Stimulated activated CD8-positive, alpha-beta memory T cell treated with anti-CD3 and anti-CD28 coated beads, Interleukin-7, amount 100 ng/mL, for 4 hours (primary cell): ENCODE results near the gene BPIFB6.
"Not testable (repeated sequence)": the region's sequence is repeated elsewhere in the genome, so short reads cannot be mapped to it uniquely, and the experiment has no call there.

ENCODE experiments used
- DNase-seq, 2 donors: peaks; one replicate each; pipeline ENCODE4 v3.0.0-alpha.2; 2020; ENCODE audit warnings: low read depth in 2 of 2

The BPIFB6 gene

GRCh38 chr20:33030569-33030968 lies 879 bp upstream of the BPIFB6 start:
- DNase-seq: no peak

DNA sequence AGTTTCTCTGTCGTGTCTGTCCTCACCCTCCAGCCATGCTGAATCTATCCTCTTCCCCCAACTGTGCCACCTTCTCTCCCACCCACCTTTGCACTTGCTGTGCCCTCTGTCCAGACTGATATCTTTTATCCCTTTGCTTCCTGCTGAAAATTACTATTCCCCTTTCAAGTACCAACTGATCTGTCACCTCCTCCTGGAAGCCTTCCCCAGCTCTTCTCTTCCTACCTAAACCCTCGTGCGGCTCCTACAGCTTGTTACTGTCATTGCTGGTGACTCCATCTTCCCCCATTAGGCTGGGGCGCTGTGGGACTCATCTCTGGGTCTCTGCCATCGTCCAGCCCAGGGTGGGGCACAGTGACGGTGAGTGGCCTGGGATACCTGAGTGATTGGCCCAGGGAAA lies 1.1 kb downstream of the BPIFB6 start:
- no peak for DNase-seq

- no peak for DNase-seq
Measured at GRCh38 chr20:33033381-33033780, 1.9 kb downstream of the BPIFB6 start.

GRCh38 chr20:33034115-33034514 lies 2.7 kb downstream of the BPIFB6 start:
- no peak for DNase-seq

DNA sequence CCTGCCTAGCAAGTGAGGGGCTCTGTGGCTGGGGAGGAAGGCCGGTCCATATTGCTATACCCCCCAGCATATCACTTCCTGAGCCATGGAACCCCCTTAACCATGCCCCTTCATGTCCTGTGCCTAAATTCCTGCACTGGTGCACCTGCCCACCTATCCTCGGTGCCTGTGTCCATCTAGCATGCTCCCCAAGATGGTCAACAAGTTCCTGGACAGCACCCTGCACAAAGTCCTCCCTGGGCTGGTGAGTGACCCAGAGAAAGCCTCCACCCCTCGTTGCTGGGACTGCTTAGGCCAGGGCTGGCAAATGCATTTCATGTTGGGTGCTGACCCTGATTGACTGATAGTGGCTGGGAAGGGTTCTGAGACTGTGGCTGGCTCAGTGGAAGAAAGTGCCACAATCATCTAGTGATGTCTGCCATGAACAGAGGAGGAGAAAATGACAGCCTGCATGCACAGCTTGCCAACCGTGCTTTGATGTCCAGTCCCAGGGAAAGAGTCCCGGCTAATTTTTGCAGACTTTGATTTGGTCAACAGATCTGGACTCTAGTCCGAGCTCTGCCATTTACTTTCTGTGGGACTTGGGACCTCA lies 3.5 kb downstream of the BPIFB6 start:
- DNase-seq: no peak

DNA sequence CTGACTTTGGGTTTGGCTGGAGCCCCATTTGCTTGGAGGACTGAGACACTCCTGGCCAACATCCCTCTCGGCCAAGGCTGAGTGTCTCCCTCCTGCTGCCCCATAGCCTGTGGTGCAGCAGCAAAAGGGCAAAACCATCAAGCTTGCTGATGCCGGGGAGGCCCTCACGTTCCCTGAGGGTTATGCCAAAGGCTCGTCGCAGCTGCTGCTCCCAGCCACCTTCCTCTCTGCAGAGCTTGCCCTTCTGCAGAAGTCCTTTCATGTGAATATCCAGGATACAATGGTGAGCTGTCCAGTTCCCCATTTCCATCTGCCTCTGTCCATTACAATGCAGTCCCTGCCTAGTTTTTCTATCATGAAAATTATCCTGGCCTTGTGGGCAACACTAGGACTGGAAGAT lies 6.0 kb downstream of the BPIFB6 start:
- no peak for DNase-seq

GRCh38 chr20:33038243-33038642 lies 6.8 kb downstream of the BPIFB6 start:
- DNase-seq: no peak

GRCh38 chr20:33042430-33042829 lies 11.0 kb downstream of the BPIFB6 start:
- DNase-seq: no peak

- DNase-seq: no peak
Measured at GRCh38 chr20:33042983-33043730, 11.7 kb downstream of the BPIFB6 start.

DNA sequence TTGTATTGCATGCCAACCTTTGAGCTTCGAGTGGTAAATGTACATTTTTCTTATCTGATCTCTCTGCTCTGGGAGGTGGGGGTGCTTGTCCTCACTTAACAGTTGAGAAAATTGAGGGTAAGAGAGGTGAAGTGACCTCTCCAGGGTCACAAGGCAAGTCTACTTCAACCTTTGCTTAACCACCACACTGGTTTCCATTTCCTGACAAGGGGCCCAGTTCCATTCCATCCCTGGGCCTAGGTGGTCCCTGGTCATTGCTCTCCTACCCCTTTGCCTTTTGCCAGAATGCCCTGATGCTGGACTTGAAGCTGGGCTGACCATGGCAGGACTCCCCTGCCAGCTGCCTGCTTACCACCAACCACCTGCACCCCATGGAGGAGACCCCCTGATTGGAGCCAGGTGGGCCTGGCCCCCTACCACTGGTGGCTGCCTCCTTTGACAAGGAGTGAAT lies 12.3 kb downstream of the BPIFB6 start:
- DNase-seq: no peak

GRCh38 chr20:33045129-33045721 lies 13.8 kb downstream of the BPIFB6 start:
- DNase-seq: not testable (repeated sequence)

DNA sequence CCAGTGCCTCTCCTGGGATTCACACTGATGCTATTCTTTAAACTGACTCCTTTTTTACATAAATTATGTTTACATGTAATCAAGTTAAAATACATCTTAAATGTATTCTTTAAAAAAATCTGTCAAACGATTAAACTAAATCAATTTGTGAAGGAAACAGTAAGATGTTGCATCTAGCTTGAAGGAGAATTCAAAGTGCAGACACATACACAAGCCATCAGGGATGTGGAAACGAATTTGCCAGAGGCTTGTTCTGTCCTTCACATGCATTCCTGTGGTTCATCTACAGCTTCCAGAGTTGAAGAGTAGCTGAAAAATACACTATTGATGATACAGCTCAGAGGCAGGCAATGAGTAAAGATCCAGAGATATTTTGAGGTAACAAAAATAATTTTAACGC lies 15.0 kb downstream of the BPIFB6 start:
- DNase-seq: no peak

GRCh38 chr20:33051333-33051732 lies 19.9 kb downstream of the BPIFB6 start:
- no peak for DNase-seq

GRCh38 chr20:33053291-33054106 lies 22.1 kb downstream of the BPIFB6 start, which contains the start of gene BPIFB3:
TSS of gene BPIFB3 (plus strand) at chr20:33053903. CDS start at chr20:33055436, 1,533 bp downstream.
- DNase-seq: no peak

DNA sequence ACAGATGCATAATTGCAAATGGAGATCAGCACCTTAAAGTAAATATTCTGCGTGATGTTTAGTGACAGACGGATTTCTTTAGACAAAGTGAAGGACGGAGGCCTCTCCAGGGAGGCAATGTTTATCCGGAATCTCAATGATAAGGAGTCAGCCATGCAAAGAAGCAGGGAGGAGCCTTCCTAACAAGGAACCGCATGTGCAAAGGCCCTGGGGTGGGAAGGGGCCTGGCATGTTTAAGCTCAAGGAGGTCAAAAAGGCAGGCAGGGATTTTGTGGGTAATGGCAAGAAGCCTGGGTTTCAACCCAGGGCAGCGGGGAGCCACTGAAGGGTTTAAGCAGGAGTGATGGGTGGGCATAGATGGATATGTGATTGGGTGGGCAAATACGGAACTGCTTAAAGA lies 22.9 kb downstream of the BPIFB6 start:
- DNase-seq: no peak

GRCh38 chr20:33054791-33055190 lies 23.3 kb downstream of the BPIFB6 start:
- no peak for DNase-seq

- no peak for DNase-seq
Measured at GRCh38 chr20:33059136-33059535, 27.7 kb downstream of the BPIFB6 start.

DNA sequence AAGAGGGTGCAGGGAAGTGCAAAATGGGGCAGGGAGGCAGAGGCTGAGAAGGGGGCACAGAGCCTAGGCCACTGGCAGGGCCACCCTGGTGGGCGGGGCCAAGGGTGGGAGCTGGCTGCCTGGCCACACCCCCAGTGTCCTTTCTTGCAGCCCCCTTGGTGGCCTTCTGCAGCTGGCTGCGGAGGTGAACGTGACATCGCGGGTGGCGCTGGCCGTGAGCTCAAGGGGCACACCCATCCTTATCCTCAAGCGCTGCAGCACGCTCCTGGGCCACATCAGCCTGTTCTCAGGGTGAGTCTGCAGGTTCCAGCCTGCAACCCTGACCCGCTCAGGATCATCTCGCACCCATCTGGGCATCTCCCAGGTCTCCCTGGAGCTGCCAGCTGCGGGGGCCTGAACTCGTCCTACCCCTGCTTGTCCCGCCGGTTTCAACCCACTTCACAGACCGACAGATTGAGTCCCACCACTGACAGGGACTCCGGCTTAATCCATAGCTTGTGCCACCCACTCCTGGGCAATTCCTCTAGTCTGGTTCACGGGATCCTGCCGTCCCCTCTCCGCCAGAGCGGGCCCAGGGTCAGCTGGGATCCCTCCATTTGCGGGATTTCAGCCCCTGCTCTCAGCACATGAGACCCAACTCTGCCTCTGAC lies 28.4 kb downstream of the BPIFB6 start:
- DNase-seq: no peak

DNA sequence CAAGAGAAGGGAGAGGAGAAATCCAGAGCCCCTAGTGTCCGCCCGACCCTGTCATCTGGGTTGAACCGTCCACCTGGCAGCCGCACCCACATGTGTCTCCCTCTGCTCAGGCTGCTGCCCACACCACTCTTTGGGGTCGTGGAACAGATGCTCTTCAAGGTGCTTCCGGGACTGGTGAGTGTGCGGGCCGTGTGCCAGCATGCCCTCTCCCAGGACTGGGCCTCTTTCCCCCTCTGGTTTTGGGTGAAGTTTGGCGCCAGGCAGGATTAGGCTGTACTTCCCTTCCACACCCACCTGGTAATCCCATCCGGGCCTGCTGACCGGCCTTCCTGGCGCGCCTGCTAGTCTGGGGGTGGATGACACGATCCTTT lies 30.2 kb downstream of the BPIFB6 start:
- no peak for DNase-seq

GRCh38 chr20:33062105-33062824 lies 30.8 kb downstream of the BPIFB6 start:
- no peak for DNase-seq

- DNase-seq: no peak
Measured at GRCh38 chr20:33062825-33063149, 31.3 kb downstream of the BPIFB6 start.
